SK-N-SH (cell line): ENCODE data around the gene SLC66A2. TPM values are rescaled to one million over a fixed set of nuclear protein-coding genes. Genes with fewer than 3 reads are reported as not detected.

Source experiments
- CTCF ChIA-PET: fragments of 300-600, 350-600 bp; formaldehyde crosslinking; extraction: SDS; loops from one replicate; lab custom pipeline; 2021; lab: Yijun Ruan, JAX
- POLR2A ChIA-PET: fragments of 350-600 bp; sonication (Branson Sonifier 250); formaldehyde crosslinking; extraction: SDS; loops from one replicate; lab custom pipeline; 2020; ENCODE audit warnings: antibody characterized with exemption, inconsistent platforms; lab: Yijun Ruan, JAX
- DNase-seq: peaks from one replicate; pipeline ENCODE4 v3.0.0; 2012
- H2AFZ ChIP-seq: fragments of 200-600 bp; sonication (generic); 2 replicates; pipeline ENCODE4 v1.8.1; 2016; ENCODE audit warnings: antibody characterized with exemption, mild to moderate bottlenecking, low read depth
- H3F3A ChIP-seq: fragments of 200-600 bp; sonication (generic); replicated peaks from 2 replicates; pipeline ENCODE3; 2016; ENCODE audit warnings: antibody characterized with exemption, mild to moderate bottlenecking; ENCODE audit not compliant: insufficient read depth
- H3K27ac ChIP-seq, 2 experiments: fragments of 200-500 bp in 1 of 2; fragments of 200-600 bp in 1 of 2; sonication (Bioruptor generic) in 1 of 2; sonication (generic), shearing (Covaris generic) in 1 of 2; 2 replicates each; pipeline versions ENCODE4 v1.5.1 to v1.6.1; 2014 to 2016; ENCODE audit warnings: low read depth in 2 of 2, inconsistent platforms in 1 of 2, low read length in 1 of 2, mild to moderate bottlenecking in 1 of 2, mixed read lengths in 1 of 2
- H3K27me3 ChIP-seq: fragments of 200-600 bp; sonication (generic), shearing (Covaris generic); 2 replicates; pipeline ENCODE4 v1.6.1; 2016; ENCODE audit warnings: mixed run types; ENCODE audit not compliant: insufficient read depth
- H3K36me3 ChIP-seq, 2 experiments: fragments of 200-500 bp in 1 of 2; fragments of 200-600 bp in 1 of 2; sonication (Bioruptor generic) in 1 of 2; sonication (generic) in 1 of 2; replicated peaks in 1 of 2; 2 replicates each; pipeline versions ENCODE3 to v1.5.1; 2014 to 2016; ENCODE audit warnings: low read length in 1 of 2, mild to moderate bottlenecking in 1 of 2; ENCODE audit not compliant: insufficient read depth in 2 of 2, control insufficient read depth in 1 of 2
- H3K4me1 ChIP-seq, 2 experiments: fragments of 200-500 bp in 1 of 2; fragments of 200-600 bp in 1 of 2; sonication (Bioruptor generic) in 1 of 2; sonication (generic), shearing (Covaris generic) in 1 of 2; 2 replicates each; pipeline versions ENCODE4 v1.5.1 to v1.6.1; 2014 to 2016; ENCODE audit warnings: low read depth in 1 of 2, low read length in 1 of 2, mixed run types in 1 of 2; ENCODE audit not compliant: insufficient read depth in 2 of 2, control insufficient read depth in 1 of 2
- H3K4me2 ChIP-seq: fragments of 200-600 bp; sonication (generic), shearing (Covaris generic); 2 replicates; pipeline ENCODE4 v1.6.1; 2017; ENCODE audit warnings: mixed run types
- H3K4me3 ChIP-seq, 2 experiments: fragments of 200-500 bp in 1 of 2; fragments of 200-600 bp in 1 of 2; sonication (Bioruptor generic) in 1 of 2; sonication (generic), shearing (Covaris generic) in 1 of 2; 2 replicates each; pipeline versions ENCODE4 v1.5.1 to v1.8.1; 2014 to 2016; ENCODE audit warnings: low read depth in 2 of 2, inconsistent platforms in 1 of 2, low read length in 1 of 2, mild to moderate bottlenecking in 1 of 2, mixed read lengths in 1 of 2, moderate library complexity in 1 of 2
- H3K79me2 ChIP-seq: fragments of 200-600 bp; sonication (generic); 2 replicates; pipeline ENCODE4 v1.8.1; 2017; ENCODE audit warnings: mild to moderate bottlenecking; ENCODE audit not compliant: insufficient read depth
- H3K9ac ChIP-seq: fragments of 200-600 bp; sonication (generic); 2 replicates; pipeline ENCODE4 v1.6.1; 2017; ENCODE audit warnings: mixed run types
- H3K9me2 ChIP-seq: fragments of 200-600 bp; sonication (generic); 2 replicates; pipeline ENCODE4 v1.6.1; 2017; ENCODE audit warnings: mixed run types
- H3K9me3 ChIP-seq: fragments of 200-600 bp; sonication (generic); 2 replicates; pipeline ENCODE4 v1.6.1; 2017; ENCODE audit warnings: mixed run types, mild to moderate bottlenecking, moderate library complexity
- H4K20me1 ChIP-seq: fragments of 200-600 bp; sonication (generic); 2 replicates; pipeline ENCODE4 v1.6.1; 2017; ENCODE audit warnings: mild to moderate bottlenecking, mixed run types; ENCODE audit not compliant: insufficient read depth
- CHD2 ChIP-seq: fragments of 150-350 bp; IDR thresholded peaks from 2 replicates; pipeline ENCODE4 v1.6.1; 2018; ENCODE audit warnings: low read length; ENCODE audit not compliant: partially characterized antibody
- CTCF ChIP-seq: fragments of 200-600 bp; sonication (generic); IDR thresholded peaks from 2 replicates; pipeline ENCODE4 v1.6.1; 2017; ENCODE audit warnings: antibody characterized with exemption, mild to moderate bottlenecking, moderate library complexity
- EP300 ChIP-seq, 2 experiments: IDR thresholded peaks; 2 replicates each; pipeline versions ENCODE4 v1.4.0 to v1.6.1; 2012; ENCODE audit warnings: borderline replicate concordance in 1 of 2, low read depth in 1 of 2, low read length in 1 of 2
- FOXJ3 ChIP-seq: sonication (generic); formaldehyde crosslinking; IDR thresholded peaks from 2 replicates; pipeline ENCODE4 v1.5.1; 2020; ENCODE audit warnings: mild to moderate bottlenecking, missing genetic modification reagents
- FOXM1 ChIP-seq: IDR thresholded peaks from 2 replicates; pipeline ENCODE4 v1.4.0; 2012; ENCODE audit warnings: low read depth, mild to moderate bottlenecking
- GABPA ChIP-seq: IDR thresholded peaks from 2 replicates; pipeline ENCODE4 v1.4.0; 2012; ENCODE audit warnings: low read depth, mild to moderate bottlenecking
- IRF3 ChIP-seq: fragments of 150-350 bp; IDR thresholded peaks from 2 replicates; pipeline ENCODE4 v1.6.1; 2016; ENCODE audit warnings: mild to moderate bottlenecking, low read depth, low read length
- MXI1 ChIP-seq: IDR thresholded peaks from 2 replicates; pipeline ENCODE4 v1.6.1; 2012; ENCODE audit warnings: mild to moderate bottlenecking, low read depth, low read length, improper control_type of control experiment
- POLR2AphosphoS5 ChIP-seq: IDR thresholded peaks from 2 replicates; pipeline ENCODE4 v1.6.1; 2012; ENCODE audit warnings: low read depth, low read length
- RAD21 ChIP-seq: IDR thresholded peaks from 2 replicates; pipeline ENCODE4 v1.6.1; 2012; ENCODE audit warnings: mild to moderate bottlenecking, low read length
- RFX5 ChIP-seq: IDR thresholded peaks from 2 replicates; pipeline ENCODE4 v1.6.1; 2012; ENCODE audit warnings: mild to moderate bottlenecking, improper control_type of control experiment, low read length
- SMC3 ChIP-seq: IDR thresholded peaks from 2 replicates; pipeline ENCODE4 v1.6.1; 2012; ENCODE audit warnings: low read depth, low read length, improper control_type of control experiment
- TCF12 ChIP-seq: IDR thresholded peaks from 2 replicates; pipeline ENCODE4 v1.4.0; 2012
- TEAD4 ChIP-seq: IDR thresholded peaks from 2 replicates; pipeline ENCODE4 v1.4.0; 2012; ENCODE audit warnings: mild to moderate bottlenecking, borderline replicate concordance; ENCODE audit not compliant: insufficient read depth
- YY1 ChIP-seq: IDR thresholded peaks from 2 replicates; pipeline ENCODE4 v1.4.0; 2012; ENCODE audit warnings: low read depth, mild to moderate bottlenecking
- WGBS: methylation state at CpG from one replicate; pipeline ENCODE4 v1.1.6; 2017; ENCODE audit warnings: low lambda C conversion rate; 5-methylcytosine and 5-hydroxymethylcytosine counted together
- polyA plus RNA-seq, 3 experiments: library from polyadenylated mRNA; depleted of rRNA; stranded (reverse); fragments of >200 nt; gene quantifications; 2 replicates each; pipeline ENCODE4 v1.2.3, GENCODE V29; 2012

The SLC66A2 gene
- polyA plus RNA-seq, 1 of the 3 experiments (the other 2 are of a cell fraction) = 14.5 TPM

- no peak for TF ChIP-seq SMC3
- TF ChIP-seq, all 33 proteins: peak for 0
These were observed 24.5 kb downstream of the SLC66A2 start (continued) for GRCh38 chr18:79926715-79927606.

DNA sequence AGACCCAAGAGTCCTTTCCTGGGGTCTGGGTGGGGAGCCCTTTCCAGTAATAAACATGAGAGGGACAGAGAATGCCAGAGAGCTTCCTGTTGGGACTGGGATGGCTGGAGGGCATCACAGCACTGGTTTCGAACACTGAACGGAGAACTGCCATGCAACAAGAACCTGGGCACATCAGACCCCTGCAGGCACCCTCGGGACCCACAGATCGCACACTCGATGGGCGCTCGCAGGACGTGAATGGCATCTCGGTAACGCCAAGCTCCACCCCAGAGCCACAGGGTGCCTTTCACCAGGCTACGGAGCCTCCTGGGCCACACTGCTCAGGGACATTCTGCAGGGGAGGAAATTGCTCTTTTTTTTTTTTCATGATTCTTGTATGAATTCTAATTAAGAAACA is 25.1 kb downstream of the SLC66A2 start:
- CTCF ChIA-PET = no interaction called here
- POLR2A ChIA-PET = no interaction called here

More for the DNA sequence above, 25.1 kb downstream of the SLC66A2 start:
- no peaks in the 10 kb centered on the region for H3K27me3 ChIP-seq
- no peak for DNase-seq
- peaks cover 12% of the 10 kb centered on the region for H3F3A ChIP-seq
- H3K79me2 ChIP-seq = peaks cover 20% of the 10 kb centered on the region; the same call in 1 of the 2 replicates
- peaks cover 21% of the 10 kb centered on the region for H3K9me3 ChIP-seq
- no peak overlapping the region for H3K27ac ChIP-seq
- no peak for TF ChIP-seq YY1
- TF ChIP-seq TCF12 = no peak
- no peak for TF ChIP-seq TEAD4
- TF ChIP-seq MXI1 = no peak
- no peak for TF ChIP-seq FOXJ3
- no peak for TF ChIP-seq FOXM1
- TF ChIP-seq CTCF = no peak
- TF ChIP-seq RFX5 = no peak
- no peak for TF ChIP-seq POLR2AphosphoS5
- TF ChIP-seq IRF3 = no peak
- TF ChIP-seq GABPA = no peak
- no peak for TF ChIP-seq RAD21
- TF ChIP-seq CHD2 = no peak
- no peak for TF ChIP-seq EP300 (IDR thresholded peaks at IDR 0.05; ENCODE audit: borderline replicate concordance in 1 of 2, low read depth in 1 of 2, low read length in 1 of 2)
- H3K36me3 ChIP-seq = peaks cover 3 to 15% of the 10 kb centered on the region in 2 experiments
- no peak overlapping the region for H3K4me2 ChIP-seq
- no peaks in the 10 kb centered on the region for H3K9me2 ChIP-seq
- no peak overlapping the region for H2AFZ ChIP-seq
- no peak overlapping the region for H3K4me3 ChIP-seq
- H4K20me1 ChIP-seq = no peaks in the 10 kb centered on the region
- H3K4me1 ChIP-seq = no peaks in the 10 kb centered on the region
- no peak overlapping the region for H3K9ac ChIP-seq
- WGBS = 97% methylated on average over 11 of the region's 11 CpGs
